ENCODE measurements around the gene SLC24A3.

SLC24A3 gene

GRCh38 chr20:19344341-19344740, 131.9 kb downstream of the SLC24A3 start:
- DNase-seq (ENCODE audit: low read depth): no peak

DNA sequence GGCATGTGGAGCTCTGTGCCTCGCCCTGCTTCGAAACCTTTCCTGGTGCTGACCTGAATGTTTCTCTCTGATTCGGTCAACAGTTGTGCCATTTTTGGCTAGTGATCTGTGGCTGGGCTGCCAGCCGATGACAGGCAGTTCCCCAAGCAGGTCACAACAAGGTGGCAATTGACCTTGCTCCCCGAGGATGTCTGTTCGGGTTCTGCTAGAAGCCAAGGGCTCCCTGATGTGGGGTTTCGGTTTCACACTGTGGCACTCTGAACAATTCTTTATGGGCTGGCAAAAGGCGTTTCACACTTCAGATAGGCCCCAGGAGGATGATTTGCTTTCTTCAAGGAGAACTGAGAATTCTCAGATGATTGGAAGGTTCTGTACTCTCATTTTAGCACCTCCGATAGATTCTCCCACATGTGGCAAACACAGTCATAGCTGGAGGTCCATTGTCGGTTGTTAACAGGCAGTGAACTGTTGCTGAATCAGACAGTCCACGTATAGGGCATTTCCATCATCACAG, 135.6 kb downstream of the SLC24A3 start:
- DNase-seq (ENCODE audit: low read depth): no peak

DNA sequence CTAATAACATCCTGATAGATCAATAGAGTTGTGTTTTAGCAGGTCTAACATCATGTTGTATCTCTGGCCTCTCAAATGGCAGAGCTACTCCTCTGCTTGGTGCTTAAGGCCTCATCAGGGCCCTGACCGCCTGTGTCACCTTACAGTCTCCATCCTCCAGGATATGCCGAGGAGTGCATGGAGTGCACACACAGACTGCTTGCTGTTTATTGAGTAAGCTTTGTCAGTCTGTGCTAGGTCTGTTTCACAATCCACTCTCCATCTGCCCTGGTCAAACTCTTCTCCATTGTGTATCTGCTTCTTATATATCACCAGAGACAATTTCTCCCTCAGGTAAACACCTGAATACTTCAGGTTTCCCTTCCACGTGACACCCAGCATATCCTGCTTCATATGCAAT, 136.1 kb downstream of the SLC24A3 start:
- DNase-seq (ENCODE audit: low read depth): no peak

- no peak for DNase-seq (ENCODE audit: low read depth)
These were observed 137.4 kb downstream of the SLC24A3 start for GRCh38 chr20:19349879-19350278.

- no peak for DNase-seq (ENCODE audit: low read depth)
These were observed 139.1 kb downstream of the SLC24A3 start for GRCh38 chr20:19351542-19351941.

- DNase-seq (ENCODE audit: low read depth): no peak
These were observed 142.5 kb downstream of the SLC24A3 start for GRCh38 chr20:19354950-19355349.

DNA sequence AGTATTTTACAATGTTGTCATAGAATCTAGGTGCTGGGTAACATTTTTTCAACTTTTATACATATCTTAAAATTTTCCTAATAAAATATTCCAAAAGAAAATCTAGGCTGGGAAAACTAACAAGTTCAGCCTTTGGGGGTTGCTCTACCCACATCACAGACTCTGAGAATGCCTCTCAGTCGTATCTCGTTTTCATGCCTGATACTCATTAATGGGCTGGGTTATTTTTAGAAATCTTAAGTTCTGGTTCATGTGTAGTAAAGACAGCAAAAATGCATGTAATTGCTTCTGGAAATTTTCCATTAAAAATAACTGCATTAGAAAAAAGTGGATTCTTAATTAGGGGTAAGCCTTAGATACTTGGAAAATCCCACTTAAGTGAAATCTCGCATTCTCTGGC, 149.3 kb downstream of the SLC24A3 start:
- no peak for DNase-seq (ENCODE audit: low read depth)

DNA sequence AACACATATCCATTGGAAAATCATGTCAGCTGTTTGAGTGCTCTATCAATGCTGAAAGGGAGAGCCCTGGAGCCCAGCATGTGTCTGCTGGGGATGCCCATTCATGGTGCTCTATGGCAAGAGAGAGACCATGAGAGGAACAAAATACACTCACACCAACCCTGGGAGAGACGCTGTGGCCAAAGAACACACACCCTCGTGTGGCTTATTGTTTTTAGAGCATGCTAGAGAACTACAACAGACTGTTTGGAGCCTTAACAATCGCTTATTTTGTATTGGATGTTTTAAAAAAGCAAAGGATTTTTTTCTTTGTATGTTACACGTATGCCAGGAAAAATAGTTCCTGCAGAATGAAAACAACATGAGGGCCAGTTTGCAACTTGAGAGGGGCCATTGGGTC, 151.0 kb downstream of the SLC24A3 start:
- no peak for DNase-seq (ENCODE audit: low read depth)

- DNase-seq (ENCODE audit: low read depth): no peak
These were observed 155.1 kb downstream of the SLC24A3 start for GRCh38 chr20:19367591-19367990.

GRCh38 chr20:19368351-19368750, 155.9 kb downstream of the SLC24A3 start:
- no peak for DNase-seq (ENCODE audit: low read depth)

DNA sequence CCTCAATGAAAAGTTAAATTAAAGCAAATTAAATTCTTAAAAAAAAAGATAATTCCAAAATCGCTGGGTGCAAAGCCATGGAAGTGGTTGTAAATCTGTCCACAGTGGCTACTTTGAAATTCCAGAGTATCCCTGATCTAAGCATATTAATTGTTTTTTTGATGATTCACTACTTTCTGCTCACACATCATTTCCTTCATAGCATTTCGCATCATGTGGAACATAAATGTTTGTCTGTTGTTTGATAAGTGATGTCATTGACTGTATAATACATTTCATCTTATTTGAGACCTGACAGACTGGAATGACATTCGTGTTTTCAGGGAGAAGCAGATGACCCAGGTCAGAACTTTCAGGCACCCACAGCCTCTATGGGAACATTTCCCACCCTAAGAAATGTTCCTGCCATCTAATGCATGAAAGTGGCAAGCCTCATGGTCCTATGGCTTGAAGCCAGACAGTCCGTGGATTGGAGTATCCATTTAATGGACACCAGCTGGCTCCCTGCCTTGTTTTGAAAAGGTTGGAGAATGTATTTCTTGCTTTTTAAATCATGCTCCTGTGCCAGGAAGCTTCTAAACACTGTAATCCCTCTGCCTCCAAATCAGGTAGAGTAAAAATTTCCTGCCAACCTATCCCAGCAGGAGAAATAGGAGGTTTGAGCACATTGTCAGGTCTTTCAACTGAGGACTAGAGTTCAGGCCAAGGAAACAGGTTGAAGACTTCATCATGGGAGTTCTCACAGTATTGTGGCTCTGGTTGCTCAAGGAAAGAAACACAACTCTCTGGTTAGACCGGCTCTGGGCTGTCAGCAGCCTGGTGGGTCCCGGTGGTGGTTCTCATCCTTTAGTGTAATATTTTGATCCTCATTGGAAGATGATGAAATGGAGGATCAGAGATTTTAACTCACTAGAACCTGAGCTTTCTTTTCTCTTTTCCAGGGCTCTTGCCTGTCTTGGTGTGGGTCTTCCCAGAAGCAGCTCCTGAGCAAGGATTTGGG, 157.9 kb downstream of the SLC24A3 start:
- no peak for DNase-seq (ENCODE audit: low read depth)

GRCh38 chr20:19371112-19371511, 158.7 kb downstream of the SLC24A3 start:
- DNase-seq (ENCODE audit: low read depth): no peak

- no peak for DNase-seq (ENCODE audit: low read depth)
These were observed 161.8 kb downstream of the SLC24A3 start for GRCh38 chr20:19374216-19374615.

DNA sequence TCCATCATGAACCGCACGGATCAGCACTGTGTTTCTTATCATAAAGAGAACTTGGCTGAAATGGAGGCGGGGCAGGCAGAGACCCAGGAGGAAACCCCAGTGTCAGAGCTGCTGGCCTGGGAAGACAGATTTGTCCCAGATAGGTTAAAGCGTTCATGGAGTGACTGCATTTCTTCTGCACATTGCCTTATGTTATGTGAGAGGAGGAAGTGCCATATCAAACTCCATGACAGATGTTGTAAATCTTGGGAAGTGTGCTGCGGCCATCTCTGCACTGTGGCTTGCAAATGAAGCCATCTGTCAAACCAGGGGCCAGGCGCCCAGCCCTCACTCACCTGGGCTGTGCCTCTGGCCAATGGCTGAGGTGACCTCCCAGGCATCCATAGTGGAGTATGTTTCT, 163.0 kb downstream of the SLC24A3 start:
- DNase-seq (ENCODE audit: low read depth): no peak

DNA sequence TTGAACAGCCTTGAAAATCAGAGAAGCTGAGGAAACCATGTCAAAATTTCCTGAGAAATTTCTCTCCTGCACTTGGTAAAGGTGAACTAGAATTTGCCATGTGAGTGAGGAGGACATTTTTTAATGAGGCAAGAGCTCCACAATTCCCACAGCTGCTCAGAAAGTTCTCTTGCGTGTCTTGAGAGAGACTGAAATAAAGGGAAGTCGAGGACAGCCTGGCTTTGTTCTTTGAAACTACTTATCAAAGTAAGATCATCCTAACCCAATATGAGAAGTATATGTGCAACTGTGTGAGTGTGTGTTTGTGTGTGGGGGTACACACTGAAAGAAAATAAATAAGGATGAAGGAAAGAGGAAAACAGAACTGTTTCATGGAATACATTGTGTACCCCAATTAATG, 163.4 kb downstream of the SLC24A3 start:
- no peak for DNase-seq (ENCODE audit: low read depth)

GRCh38 chr20:19376451-19377229, 164.2 kb downstream of the SLC24A3 start:
- DNase-seq (ENCODE audit: low read depth): no peak

GRCh38 chr20:19378058-19378457, 165.6 kb downstream of the SLC24A3 start:
- DNase-seq (ENCODE audit: low read depth): no peak

GRCh38 chr20:19380211-19380610, 167.8 kb downstream of the SLC24A3 start:
- DNase-seq (ENCODE audit: low read depth): no peak

DNA sequence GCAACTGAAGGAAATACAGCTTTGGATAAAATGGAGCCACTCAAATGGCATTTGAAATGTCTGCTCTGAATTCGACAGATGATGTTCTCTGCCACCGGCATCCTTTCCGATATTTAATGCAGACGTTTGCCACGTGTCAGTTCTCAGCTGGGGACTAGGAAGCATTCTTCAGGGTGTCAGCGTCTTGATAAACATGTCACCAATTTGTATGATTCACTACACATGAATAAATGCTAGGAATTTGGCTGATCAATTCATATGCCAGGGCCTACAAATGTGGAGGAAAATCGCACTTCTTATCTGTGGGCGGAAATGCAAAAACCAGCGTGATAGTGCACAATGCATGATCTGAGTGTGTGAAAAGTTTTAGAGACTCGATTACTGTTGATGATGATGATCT, 169.5 kb downstream of the SLC24A3 start:
- DNase-seq (ENCODE audit: low read depth): no peak

GRCh38 chr20:19382386-19383340, 170.2 kb downstream of the SLC24A3 start:
- DNase-seq (ENCODE audit: low read depth): no peak

DNA sequence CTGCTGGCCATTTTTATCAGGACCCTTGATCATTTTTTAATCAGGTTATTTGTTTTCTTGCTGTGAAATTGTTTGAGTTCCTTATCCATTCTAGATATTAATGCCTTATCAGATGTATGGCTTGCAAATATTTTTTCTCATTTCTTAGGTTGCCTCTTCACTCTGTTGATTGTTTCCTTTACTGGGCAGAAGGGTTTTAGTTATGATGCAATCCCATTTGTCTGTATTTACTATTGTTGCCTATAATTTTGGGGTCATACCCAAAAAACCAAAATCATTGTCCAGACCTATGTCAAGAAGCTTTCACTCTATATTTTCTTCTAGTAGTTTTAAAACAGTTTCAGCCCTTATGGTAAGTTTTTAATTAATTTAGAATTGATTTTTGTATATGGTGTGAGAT, 172.5 kb downstream of the SLC24A3 start:
- no peak for DNase-seq (ENCODE audit: low read depth)

DNA sequence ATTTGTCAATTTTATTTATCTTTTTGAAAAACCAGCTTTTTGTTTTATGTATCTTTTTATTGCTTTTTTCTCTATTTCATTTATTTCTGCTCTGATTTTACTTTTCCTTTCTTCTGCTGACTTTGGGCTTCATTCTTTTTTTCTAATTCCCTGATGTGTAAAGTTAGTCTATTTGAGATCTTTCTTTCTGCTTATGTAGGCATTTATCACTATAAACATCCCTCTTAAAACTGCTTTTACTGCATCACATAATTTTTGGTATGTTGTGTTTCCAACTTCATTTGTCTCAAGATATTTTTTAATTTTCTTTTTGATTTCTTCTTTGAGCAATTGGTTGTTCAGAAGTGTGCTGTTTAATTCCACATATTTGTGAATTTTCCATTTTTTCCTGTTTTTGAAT, 174.8 kb downstream of the SLC24A3 start:
- DNase-seq (ENCODE audit: low read depth): no peak

Measured in ELR (cell line).